Right renal pelvis (tissue), 4 donors: Measurements from ENCODE around the gene CNN3. TPM values are rescaled to one million over a fixed set of nuclear protein-coding genes. Genes with fewer than 3 reads are reported as not detected.

Source experiments
- DNase-seq, 4 donors: peaks; one replicate each; pipeline ENCODE4 v3.0.0-alpha.2; 2013; ENCODE audit warnings: low read depth in 4 of 4, low spot score in 3 of 4, missing footprints in 1 of 4
- polyA plus RNA-seq, 4 donors: library from polyadenylated mRNA; unstranded; fragments of 120-200 nt; gene quantifications; one replicate each; pipeline ENCODE4 v1.2.1, GENCODE V29; 2013; ENCODE audit not compliant: insufficient read length in 4 of 4

Gene CNN3
- polyA plus RNA-seq, 4 donors: 296 to 396 (median 380) TPM

DNA sequence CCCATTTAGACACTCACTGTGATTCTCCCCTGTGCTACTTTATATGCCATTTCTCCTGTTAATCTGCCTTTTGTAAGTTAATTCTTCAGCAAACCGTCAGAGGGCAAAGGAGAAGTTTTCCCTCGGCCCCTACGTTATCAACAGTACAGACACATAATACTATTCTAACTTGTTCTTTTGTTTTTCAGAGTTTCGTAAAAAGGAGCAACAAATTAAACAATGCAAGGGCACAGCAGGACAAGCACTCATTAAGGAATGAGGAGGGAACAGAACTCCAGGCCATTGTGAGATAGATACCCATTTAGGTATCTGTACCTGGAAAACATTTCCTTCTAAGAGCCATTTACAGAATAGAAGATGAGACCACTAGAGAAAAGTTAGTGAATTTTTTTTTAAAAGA is 32.3 kb downstream of the CNN3 start:
- no peak for DNase-seq

DNA sequence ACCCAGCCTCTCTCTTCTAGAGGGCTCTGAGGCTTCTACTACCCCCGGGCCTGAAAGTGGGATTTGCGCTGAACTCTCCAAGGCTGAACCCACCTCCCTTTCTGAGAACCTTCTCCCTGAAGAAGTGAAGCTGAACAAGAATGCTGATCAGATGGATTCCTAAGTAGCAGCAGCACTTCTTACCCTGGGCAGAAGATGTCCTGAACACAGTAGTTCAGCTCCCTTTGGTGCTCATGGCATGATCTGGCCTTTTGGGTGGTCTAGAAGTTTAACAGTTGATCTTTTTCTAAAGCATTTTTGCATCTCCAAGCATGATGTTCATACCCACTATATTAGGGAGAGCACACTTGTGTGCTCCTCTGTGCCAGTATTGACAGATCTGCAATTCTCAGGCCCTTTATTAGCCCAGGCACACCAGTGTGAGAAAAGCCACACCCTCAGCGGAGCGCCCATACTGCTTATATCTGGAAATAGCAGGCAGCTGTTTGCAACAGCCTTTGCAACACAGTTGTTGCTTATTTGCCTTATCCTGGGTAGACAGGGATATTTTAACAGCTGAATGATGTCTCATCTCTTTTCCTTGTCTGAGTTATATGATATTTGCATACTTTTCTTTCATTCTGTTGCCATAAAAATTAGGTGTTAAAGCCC is 34.2 kb downstream of the CNN3 start:
- DNase-seq: no peak

DNA sequence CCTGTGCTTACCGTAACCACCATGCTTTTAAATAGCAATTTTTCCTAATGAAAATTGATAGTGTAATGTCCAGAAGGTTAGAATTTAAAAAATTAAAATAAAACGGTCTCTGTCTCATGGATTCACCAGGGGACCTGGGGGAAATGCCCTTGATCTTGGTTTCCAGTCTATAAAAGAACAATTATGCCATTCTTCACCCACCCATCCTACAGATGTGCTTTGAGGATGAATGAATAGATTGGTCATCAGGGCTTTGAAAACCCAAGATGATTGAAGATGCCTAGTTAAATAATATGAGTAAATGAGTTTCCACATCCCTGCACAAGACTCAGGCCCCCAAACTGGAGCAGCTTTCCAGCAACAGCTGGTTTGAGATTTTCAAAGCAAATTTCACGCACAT is 38.7 kb downstream of the CNN3 start:
- DNase-seq: no peak

DNA sequence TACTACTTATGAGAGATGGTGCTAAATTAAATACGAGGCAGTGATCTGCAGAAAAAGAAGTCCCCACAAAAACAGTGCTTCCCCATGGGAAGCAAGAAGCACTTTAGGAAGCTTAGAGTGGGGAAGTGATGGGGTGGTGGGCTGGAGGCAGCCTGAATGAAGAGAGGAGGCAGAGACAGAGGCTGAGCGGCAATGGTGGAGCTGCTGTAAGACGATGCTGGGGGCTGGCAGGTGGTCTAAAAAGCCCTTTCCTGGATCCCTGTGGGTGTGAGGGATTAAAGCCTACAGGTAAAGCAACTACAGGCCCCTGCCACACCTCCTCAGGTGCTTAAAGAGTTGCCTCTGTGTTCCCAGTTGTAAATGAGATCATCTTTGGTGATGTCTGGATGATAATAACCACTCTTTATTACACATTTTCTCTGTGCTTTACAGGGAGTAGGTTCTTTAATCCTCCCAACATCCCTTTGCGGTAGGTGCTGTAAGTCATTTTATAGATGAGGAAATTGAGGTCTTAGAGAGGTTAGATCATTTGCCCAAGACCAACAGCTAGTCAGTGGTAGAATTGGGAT is 39.2 kb downstream of the CNN3 start:
- no peak for DNase-seq

GRCh38 chr1:94887106-94887505 is 39.8 kb downstream of the CNN3 start:
- no peak for DNase-seq

DNA sequence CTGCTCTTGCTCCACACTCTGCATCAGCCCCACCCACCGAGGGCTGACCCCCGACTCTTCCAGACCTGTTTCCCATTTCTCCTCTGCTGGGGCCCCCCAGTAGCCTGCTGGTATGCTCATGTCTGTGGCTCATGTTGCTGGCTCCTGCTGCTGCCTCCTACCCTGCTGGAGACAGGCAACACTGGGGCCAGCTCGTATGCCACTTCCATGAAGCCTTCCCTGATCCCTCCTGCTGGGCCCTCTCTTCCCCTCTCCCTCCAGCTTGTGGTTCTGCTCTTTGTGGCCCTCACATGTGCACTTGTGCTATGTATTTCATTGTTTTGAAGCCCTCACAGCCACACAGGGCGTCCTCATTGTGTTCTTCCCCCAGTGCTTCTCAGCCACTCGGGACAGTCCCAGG is 40.5 kb downstream of the CNN3 start:
- no peak for DNase-seq

DNA sequence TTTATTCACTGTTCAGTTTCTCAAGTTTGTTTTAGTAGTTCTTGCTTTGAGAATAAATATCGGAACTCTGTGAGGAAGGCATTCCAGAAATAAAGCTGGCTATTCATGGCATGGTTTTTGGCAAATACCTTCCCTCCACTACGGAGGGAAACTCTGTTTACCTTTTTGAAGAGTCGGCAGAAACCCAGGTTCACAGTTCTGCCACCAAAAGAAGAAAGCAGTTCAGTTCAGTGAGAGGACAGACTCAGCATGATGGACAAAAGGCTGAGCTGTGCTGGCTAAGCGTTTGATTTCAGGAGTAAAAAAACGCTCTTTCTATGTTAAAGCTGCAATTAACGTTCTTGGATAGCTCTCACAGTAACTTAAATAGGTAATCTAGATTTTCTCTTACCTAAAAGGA is 42.4 kb downstream of the CNN3 start:
- no peak for DNase-seq

- peak in 2 of 4 donors; percentile 61 to 68 for DNase-seq
Observed at GRCh38 chr1:94884106-94884505, 42.8 kb downstream of the CNN3 start.

DNA sequence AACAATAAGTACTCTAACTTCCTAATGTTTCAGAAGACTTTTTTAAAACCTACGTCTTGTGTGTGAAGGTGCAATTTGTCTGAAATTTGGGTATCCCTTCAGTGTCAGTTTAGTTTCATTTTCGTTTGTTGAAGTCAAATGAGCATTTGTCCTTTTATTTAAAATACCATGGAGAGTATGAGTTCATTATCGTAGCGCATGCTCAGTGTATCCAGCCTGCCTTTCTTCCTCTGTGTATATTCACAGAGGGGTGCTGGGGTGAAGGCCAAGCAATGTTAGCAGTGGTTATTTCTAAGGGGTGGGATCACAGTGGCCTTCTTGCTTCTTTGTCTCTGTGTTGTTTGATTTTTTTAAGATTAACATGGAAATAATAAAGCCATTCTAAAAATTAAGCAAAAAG is 43.2 kb downstream of the CNN3 start:
- no peak for DNase-seq

DNA sequence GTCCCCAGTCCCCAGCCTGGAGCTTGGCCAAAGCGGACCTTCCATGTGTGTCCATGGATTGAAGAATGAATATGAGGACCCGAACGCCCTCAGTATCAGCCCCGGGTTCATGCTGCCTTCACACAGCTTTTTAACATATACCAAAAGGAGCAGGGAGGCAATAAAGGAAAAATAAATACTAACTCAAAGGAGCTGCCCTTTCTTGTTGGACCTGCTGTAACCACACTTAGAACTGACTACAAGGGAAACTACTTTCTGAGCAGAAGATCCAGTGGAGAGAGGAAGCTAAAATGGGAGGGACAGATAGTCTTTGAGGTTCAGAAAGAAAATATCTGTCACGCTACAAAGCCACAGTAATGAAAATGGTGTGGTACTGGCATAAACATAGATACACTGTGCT is 48.6 kb downstream of the CNN3 start:
- DNase-seq: no peak

DNA sequence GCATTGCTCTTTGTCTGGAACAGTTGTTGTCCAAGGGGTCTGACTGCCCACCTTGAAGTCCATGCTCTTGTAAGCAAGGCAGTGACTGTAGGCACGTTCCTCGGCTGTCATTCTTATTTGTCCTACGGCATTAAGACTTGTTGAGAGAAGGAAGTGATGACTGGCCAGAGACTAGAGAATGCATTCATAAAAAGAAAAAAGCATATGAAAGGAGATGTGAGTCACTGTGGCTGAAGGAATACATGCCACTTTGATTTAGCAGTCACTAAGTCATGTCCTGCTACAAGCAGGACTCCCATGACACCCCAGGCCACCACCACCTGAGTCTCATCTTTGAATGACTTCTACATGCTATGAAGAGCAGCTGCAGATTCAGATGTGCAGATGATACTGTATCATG is 50.5 kb downstream of the CNN3 start:
- DNase-seq: no peak

GRCh38 chr1:94875794-94876193 is 51.1 kb downstream of the CNN3 start:
- DNase-seq: no peak

- no peak for DNase-seq
Observed at GRCh38 chr1:94874423-94874822, 52.5 kb downstream of the CNN3 start.

DNA sequence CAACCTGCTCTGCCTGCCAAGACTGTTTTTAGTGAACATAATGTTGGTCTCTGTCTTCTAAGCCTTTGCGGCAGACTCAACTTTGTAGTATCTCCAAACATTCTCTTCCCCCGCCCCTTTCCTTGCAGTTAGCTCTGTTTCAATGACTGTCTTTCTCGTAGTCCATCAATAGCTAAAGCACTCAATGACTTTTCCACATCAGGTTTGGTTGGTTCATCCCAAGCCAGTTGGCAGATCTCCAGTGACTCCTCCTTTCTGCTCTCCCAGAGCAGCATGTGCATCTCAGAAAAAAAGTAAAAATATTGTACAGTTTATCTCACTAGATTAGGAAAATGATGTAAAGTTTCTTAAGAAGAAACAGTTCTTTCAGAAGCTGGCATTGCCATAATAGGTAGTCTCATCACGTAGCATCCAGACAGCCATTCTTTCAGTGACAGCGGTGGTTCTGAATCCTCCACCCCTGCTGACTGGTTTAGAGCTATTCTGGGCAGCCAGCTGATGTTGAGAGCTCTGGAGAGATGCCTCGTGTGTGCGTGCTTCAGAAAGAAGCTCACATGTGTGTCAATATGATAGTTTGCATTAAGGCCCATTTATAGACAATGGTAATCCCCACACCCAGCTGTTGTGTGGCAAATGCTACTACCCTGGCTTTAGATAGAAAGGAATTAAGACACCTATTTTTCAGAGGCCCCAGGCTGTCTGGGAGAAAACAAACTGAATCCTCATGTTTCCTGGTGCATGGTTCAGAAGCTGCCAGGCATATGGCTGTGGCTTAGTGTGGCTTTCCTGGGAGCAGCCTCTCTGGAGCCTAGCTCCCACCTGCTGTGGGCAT is 53.2 kb downstream of the CNN3 start:
- DNase-seq: no peak

- DNase-seq: no peak
Observed at GRCh38 chr1:94872771-94873495, 54.0 kb downstream of the CNN3 start.

DNA sequence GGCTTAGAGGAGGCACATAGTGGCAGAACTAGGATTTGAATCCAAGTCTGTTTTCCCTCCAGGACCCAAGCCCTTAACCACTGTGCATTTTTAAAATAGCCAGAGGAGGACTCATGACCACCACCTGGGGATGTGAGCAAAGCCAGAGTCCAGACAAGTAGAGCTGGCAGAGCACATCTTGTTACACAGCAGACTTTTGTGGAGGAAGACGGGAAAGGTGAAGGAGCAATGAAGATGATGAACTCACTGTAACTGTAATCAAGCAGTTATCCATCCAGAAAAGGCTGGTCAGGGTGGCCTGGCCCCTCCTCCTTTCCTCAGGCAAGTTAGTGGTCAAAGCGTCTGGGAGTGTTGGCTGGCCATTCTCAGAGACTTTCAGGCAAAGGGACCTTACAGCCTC is 55.9 kb downstream of the CNN3 start:
- no peak for DNase-seq

DNA sequence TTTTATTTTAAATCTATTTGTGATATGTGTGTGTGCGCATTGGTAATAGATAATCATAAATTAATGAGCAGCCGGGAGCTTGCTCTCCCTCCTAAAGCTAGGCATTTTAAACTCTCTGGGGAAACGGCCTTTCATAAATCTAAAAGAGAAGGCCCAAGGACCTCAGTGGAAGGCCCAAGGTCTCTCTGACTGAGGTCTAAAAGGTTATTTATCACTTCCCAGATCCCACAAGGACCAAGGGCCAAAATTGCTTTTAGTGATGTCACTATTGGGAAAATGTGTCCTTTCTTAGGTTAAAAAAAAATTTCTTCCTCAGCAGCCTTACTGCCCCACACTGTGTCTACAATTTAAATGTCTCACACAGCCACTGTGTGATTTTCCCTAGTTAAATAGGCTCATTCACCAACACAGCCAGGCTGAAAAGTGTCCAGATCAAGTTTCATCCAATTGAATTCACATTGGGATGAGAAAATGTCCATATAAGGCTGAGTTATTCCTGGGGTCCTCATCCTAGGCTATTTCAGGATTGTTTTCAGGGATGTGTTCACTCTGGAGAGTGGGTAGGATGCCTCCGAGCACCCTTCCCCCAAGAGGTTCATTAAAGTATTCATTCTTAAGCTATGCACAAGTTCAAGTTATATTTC is 60.6 kb downstream of the CNN3 start:
- no peak for DNase-seq

DNA sequence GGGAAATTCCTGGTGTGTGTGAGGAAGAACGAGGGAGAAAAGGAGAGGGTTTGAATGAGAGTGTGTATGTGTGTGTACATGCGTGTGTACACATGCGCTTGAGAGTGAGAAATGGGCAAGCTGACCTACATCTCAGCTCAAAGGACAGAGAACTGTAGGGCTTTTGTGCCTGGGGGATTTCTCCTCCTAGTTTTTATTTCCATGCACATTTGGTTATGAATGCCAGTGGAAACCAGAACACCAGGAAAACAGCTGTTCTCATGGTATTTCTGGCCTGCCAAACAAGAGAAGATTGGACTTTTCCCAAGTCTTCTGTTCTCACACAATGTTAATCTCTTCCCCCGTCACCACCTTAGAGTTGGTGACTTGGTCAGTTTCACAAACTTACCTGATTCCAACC is 61.5 kb downstream of the CNN3 start:
- no peak for DNase-seq

DNA sequence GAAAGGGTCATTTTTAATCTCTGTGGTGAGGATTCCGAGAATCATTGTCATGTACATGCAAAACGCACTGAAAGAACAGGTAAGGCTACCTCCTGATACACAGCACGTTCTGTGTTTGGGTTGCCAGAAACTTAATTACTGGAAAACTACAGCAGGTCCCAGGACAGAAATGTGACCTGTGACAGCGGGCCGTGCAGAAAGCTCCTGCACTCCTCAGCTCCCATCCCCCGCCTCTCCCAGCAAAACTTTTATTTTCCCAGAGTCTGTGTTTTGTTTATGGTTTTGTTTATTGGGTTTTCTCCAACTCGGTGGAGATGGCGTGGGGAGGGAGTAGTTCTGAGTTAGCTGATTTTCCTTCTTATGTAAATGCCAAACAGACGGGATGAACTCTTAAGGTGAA is 62.1 kb downstream of the CNN3 start:
- no peak for DNase-seq

GRCh38 chr1:94863919-94864318 is 63.0 kb downstream of the CNN3 start:
- DNase-seq: no peak
